Stimulated activated CD4-positive, alpha-beta T cell treated with anti-CD3 and anti-CD28 coated beads, TNF-alpha, amount 100 ng/mL, for 4 hours (primary cell): ENCODE results near the gene TSPAN8.
"Not testable (repeated sequence)": the region's sequence is repeated elsewhere in the genome, so short reads cannot be mapped to it uniquely, and the experiment has no call there.

ENCODE experiments used
- DNase-seq, 3 experiments: peaks; one replicate each; pipeline ENCODE4 v3.0.0-alpha.2; 2020; ENCODE audit warnings: low read depth in 3 of 3

Gene TSPAN8

GRCh38 chr12:71157601-71158233 is at the start of gene TSPAN8:
Gene TSPAN8 (minus strand): TSS chr12:71157999. CDS start chr12:71157678, 321 bp downstream.
- DNase-seq = no peak

- DNase-seq = no peak
Measured at GRCh38 chr12:71201136-71201679, 43.4 kb upstream of the TSPAN8 start.

GRCh38 chr12:71200706-71201105 is 42.9 kb upstream of the TSPAN8 start:
- no peak for DNase-seq

- DNase-seq = no peak
Measured at GRCh38 chr12:71197460-71197859, 39.7 kb upstream of the TSPAN8 start.

GRCh38 chr12:71195338-71195896 is 37.6 kb upstream of the TSPAN8 start:
- no peak for DNase-seq

GRCh38 chr12:71194657-71195056 is 36.9 kb upstream of the TSPAN8 start:
- DNase-seq = no peak

- no peak for DNase-seq
Measured at GRCh38 chr12:71193041-71193440, 35.2 kb upstream of the TSPAN8 start.

GRCh38 chr12:71191509-71192196 is 33.9 kb upstream of the TSPAN8 start:
- DNase-seq = no peak

- no peak for DNase-seq
Measured at GRCh38 chr12:71190822-71191221, 33.0 kb upstream of the TSPAN8 start.

GRCh38 chr12:71187379-71187778 is 29.6 kb upstream of the TSPAN8 start:
- DNase-seq = no peak

- DNase-seq = no peak
Measured at GRCh38 chr12:71186571-71187288, 28.9 kb upstream of the TSPAN8 start.

- no peak for DNase-seq
Measured at GRCh38 chr12:71183846-71184245, 26.0 kb upstream of the TSPAN8 start.

- DNase-seq = no peak
Measured at GRCh38 chr12:71183018-71183417, 25.2 kb upstream of the TSPAN8 start.

- DNase-seq = no peak
Measured at GRCh38 chr12:71178162-71178561, 20.4 kb upstream of the TSPAN8 start.

- DNase-seq = no peak
Measured at GRCh38 chr12:71174825-71175224, 17.0 kb upstream of the TSPAN8 start.

- DNase-seq = no peak
Measured at GRCh38 chr12:71174146-71174545, 16.3 kb upstream of the TSPAN8 start.

GRCh38 chr12:71170456-71170855 is 12.7 kb upstream of the TSPAN8 start:
- no peak for DNase-seq

- DNase-seq = no peak
Measured at GRCh38 chr12:71169286-71169685, 11.5 kb upstream of the TSPAN8 start.

GRCh38 chr12:71166862-71167496 is 9.2 kb upstream of the TSPAN8 start:
- DNase-seq = no peak

GRCh38 chr12:71166280-71166679 is 8.5 kb upstream of the TSPAN8 start:
- no peak for DNase-seq

GRCh38 chr12:71165780-71166179 is 8.0 kb upstream of the TSPAN8 start:
- DNase-seq = not testable (repeated sequence)
